Measurements from ENCODE around the gene ENDOV. TPM values are rescaled to one million over a fixed set of nuclear protein-coding genes. Genes with fewer than 3 reads are reported as not detected.

ENDOV gene
- total RNA-seq, 1 donor from 2014 or later: 11.8 TPM

DNA sequence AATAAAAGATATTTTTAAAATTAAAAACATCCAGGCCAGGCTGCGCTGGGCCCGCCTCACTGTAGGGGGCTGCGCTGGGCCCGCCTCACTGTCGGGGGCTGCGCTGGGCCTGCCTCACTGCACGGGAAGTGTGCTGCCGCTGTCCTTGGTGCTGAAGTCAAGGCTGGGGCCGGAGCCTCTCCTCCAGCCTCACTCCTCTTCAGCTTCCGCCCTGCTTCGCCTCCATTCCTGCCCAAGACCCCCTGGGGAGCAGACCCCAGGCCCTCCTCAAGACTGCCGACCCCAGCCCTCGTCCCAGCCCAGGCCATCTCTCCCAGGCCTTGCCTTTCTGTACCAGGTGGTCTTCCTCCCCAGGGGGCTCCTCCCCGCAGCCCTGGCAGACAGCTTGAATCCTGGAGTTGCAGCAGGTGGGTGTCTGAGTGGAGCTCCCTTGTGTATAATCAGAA is 26.2 kb downstream of the ENDOV start:
- no peak for TF ChIP-seq POLR2A (IDR thresholded peaks at IDR 0.05)
- TF ChIP-seq, protein P1, sequence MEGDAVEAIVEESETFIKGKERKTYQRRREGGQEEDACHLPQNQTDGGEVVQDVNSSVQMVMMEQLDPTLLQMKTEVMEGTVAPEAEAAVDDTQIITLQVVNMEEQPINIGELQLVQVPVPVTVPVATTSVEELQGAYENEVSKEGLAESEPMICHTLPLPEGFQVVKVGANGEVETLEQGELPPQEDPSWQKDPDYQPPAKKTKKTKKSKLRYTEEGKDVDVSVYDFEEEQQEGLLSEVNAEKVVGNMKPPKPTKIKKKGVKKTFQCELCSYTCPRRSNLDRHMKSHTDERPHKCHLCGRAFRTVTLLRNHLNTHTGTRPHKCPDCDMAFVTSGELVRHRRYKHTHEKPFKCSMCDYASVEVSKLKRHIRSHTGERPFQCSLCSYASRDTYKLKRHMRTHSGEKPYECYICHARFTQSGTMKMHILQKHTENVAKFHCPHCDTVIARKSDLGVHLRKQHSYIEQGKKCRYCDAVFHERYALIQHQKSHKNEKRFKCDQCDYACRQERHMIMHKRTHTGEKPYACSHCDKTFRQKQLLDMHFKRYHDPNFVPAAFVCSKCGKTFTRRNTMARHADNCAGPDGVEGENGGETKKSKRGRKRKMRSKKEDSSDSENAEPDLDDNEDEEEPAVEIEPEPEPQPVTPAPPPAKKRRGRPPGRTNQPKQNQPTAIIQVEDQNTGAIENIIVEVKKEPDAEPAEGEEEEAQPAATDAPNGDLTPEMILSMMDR (IDR thresholded peaks at IDR 0.05): no peak
- no peak for TF ChIP-seq POLR2AphosphoS5 (IDR thresholded peaks at IDR 0.05; ENCODE audit: insufficient read depth in 1 of 2, low read depth in 1 of 2)
- Histone ChIP-seq H3K27me3 (no peaks in the 10 kb centered on the region), H3K4me1 (no peaks in the 10 kb centered on the region), H3K27ac (no peak overlapping the region), H3K36me3 (no peaks in the 10 kb centered on the region), H3K9me3 (no peaks in the 10 kb centered on the region), H3K4me3 (no peak overlapping the region)
- intact Hi-C loops (cut with DNase I): loop anchor here (10.0 kb wide), 1 partner anchor 664 kb away; no protein-coding TSS in a partner anchor
- no peak for DNase-seq (ENCODE audit: extremely low spot score in 2 of 2)

DNA sequence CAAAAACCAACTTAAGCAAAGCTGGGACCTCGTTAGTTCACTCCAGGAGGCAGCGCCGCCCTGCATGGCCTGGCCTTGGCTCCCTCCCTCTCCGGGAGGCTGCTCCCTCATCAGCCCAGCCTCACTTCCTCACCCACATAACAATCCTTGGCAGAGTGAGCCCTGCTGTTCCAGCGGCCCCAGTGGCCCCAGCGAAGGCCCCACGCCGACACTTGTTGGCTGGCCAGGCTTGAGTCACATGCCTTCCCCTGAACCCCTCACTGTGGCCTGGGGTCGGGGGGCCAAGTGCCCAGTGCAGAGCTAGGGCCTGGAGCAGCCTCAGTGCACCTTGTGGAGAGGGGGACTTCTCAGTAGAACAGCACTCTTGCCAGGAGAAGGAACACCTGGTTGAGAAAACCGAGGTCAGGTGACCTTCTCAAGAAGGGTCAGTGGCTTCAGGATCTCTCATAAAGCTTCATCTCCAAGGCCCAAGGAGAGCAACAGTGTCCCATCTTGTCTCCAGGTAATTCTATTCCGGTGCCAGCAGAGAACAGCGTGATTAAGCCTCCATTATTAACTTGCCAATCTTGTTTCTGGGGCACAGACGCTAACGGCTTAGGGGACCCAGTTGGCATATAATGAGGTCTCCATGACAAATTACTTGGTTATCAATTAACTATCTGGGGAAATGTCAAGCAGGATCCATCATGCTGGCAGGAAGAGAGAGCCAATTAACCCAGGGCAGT is 26.8 kb downstream of the ENDOV start:
- Histone ChIP-seq H3K27me3 (no peaks in the 10 kb centered on the region), H3K36me3 (no peaks in the 10 kb centered on the region), H3K9me3 (no peaks in the 10 kb centered on the region), H3K4me1 (no peaks in the 10 kb centered on the region), H3K27ac (no peak overlapping the region), H3K4me3 (no peak overlapping the region)
- intact Hi-C loops (cut with DNase I): loop anchor here (10.0 kb wide), 1 partner anchor 663 kb away; no protein-coding TSS in a partner anchor
- no peak for TF ChIP-seq POLR2A (IDR thresholded peaks at IDR 0.05)
- TF ChIP-seq, protein P1 (IDR thresholded peaks at IDR 0.05): no peak
- no peak for TF ChIP-seq POLR2AphosphoS5 (IDR thresholded peaks at IDR 0.05; ENCODE audit: insufficient read depth in 1 of 2, low read depth in 1 of 2)
- no peak for DNase-seq (ENCODE audit: extremely low spot score in 2 of 2)

DNA sequence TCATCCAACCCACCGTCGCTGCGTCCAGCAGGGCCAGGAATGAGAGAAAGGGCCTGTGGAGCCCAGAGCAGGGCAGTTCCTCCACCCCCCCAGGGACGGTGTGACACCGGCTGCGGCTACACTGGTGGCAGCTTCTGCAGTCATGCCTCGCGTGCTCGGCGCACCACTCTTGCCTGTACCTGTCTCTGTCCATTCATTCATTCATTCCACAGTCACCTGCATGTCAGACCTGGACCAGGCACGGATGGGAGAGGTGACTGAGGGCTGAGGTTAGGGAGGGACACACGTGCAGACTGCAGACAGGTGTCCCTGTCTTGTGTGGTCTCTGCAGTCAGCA is 27.3 kb downstream of the ENDOV start:
- H3K4me3 ChIP-seq: no peak overlapping the region
- no peaks in the 10 kb centered on the region for H3K9me3 ChIP-seq
- H3K4me1 ChIP-seq: no peaks in the 10 kb centered on the region
- H3K36me3 ChIP-seq: no peaks in the 10 kb centered on the region
- H3K27me3 ChIP-seq: no peaks in the 10 kb centered on the region
- no peak for DNase-seq (ENCODE audit: extremely low spot score in 2 of 2)
- intact Hi-C loops (cut with DNase I): loop anchor here (10.0 kb wide), 1 partner anchor 663 kb away; no protein-coding TSS in a partner anchor
- TF ChIP-seq, protein P1 (IDR thresholded peaks at IDR 0.05): no peak
- no peak for TF ChIP-seq POLR2AphosphoS5 (IDR thresholded peaks at IDR 0.05; ENCODE audit: insufficient read depth in 1 of 2, low read depth in 1 of 2)
- TF ChIP-seq POLR2A (IDR thresholded peaks at IDR 0.05): no peak
- no peak overlapping the region for H3K27ac ChIP-seq

DNA sequence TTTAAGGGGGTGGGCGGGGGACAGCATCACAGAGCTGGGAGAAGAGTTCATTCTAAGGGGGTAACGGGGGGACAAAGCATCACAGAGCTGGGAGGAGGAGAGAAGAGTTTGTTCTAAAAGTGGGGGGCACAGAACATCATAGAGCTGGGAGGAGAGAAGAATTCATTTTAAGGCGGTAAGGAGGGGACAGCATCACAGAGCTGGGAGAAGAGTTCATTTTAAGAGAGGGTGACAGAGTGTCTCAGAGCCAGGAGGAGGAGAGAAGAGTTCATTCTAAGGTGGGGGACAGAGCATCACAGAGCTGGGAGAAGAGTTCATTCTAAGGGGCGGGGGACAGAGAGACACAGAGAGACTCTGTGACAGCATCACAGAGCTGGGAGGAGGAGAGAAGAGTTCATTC is 27.8 kb downstream of the ENDOV start:
- Histone ChIP-seq H3K4me1 (no peaks in the 10 kb centered on the region), H3K27me3 (no peaks in the 10 kb centered on the region), H3K9me3 (no peaks in the 10 kb centered on the region), H3K27ac (no peak overlapping the region), H3K36me3 (no peaks in the 10 kb centered on the region), H3K4me3 (no peak overlapping the region)
- intact Hi-C loops (cut with DNase I): loop anchor here (10.0 kb wide), 1 partner anchor 662 kb away; no protein-coding TSS in a partner anchor
- TF ChIP-seq POLR2AphosphoS5 (IDR thresholded peaks at IDR 0.05; ENCODE audit: insufficient read depth in 1 of 2, low read depth in 1 of 2) (no peak), POLR2A (IDR thresholded peaks at IDR 0.05) (no peak)
- TF ChIP-seq, protein P1 (IDR thresholded peaks at IDR 0.05): no peak
- DNase-seq (ENCODE audit: extremely low spot score in 2 of 2): no peak

DNA sequence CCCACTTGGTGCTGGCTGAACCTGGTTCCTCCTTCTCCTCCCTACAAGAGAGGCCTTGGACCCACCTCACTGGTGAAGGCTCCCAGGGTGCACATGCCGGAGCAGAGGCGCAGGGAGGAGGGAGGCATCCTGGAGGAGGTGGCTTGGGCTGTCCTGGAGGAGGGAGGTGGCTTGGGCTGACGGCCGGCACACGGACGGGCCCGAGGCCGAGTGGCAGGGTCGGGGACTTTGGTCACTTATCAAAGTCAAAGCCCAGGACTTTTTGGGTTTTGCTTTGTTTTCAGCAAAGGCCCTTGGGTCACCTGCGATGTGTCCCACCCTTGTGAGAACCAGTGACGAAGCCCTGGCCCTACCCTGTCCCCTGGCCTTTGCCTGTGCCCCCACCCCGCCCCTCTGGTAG is 28.5 kb downstream of the ENDOV start:
- H3K4me1 ChIP-seq: no peaks in the 10 kb centered on the region
- TF ChIP-seq POLR2A (IDR thresholded peaks at IDR 0.05): no peak
- no peak overlapping the region for H3K27ac ChIP-seq
- no peak for DNase-seq (ENCODE audit: extremely low spot score in 2 of 2)
- intact Hi-C loops (cut with DNase I): loop anchor here (10.0 kb wide), 1 partner anchor 661 kb away; no protein-coding TSS in a partner anchor
- H3K9me3 ChIP-seq: no peaks in the 10 kb centered on the region
- H3K27me3 ChIP-seq: no peaks in the 10 kb centered on the region
- H3K36me3 ChIP-seq: no peaks in the 10 kb centered on the region
- no peak overlapping the region for H3K4me3 ChIP-seq
